ENCODE measurements around the gene TENM4. TPM values are rescaled to one million over a fixed set of nuclear protein-coding genes. Genes with fewer than 3 reads are reported as not detected.

TENM4 gene
- total and polyA plus RNA-seq, 2 of the 13 experiments (the other 11 are each of a cell fraction or from before 2014, with no cell fraction given), result not detected

DNA sequence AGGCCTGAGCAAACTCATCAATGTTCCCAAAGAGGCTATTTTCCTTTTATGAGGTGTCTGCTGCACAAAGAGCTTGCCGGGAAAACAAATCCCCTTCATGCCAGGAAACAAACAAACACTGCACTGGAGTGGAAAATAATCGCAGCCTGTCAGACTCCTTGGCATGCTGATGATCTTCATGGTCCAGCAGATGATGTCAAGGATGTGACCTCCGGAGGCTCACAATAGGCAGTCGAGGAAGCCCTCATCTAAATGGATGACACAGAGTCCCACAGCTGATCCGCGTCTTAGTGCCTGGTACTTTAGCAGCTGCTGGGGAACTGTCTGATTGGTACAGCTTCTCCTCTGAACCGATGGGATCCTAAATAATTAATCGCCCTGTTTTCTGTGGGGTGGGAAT lies 187.6 kb downstream of the TENM4 start:
- no peak for FAIRE-seq
- CTCF ChIA-PET (ENCODE audit: low intra/inter-chr PET ratio, low total read pairs), result no interaction called here
- intact Hi-C loops (cut with micrococcal nuclease; ENCODE audit: unreplicated experiment), result no loop called here
- no peak for TF ChIP-seq CEBPZ (IDR thresholded peaks at IDR 0.05; ENCODE audit: low read length)
- no peak for TF ChIP-seq ZMYM2 (CRISPR knock-in tag; IDR thresholded peaks at IDR 0.05)
- TF ChIP-seq SKI (IDR thresholded peaks at IDR 0.05; ENCODE audit: partially characterized antibody), result no peak
- TF ChIP-seq, protein P1, sequence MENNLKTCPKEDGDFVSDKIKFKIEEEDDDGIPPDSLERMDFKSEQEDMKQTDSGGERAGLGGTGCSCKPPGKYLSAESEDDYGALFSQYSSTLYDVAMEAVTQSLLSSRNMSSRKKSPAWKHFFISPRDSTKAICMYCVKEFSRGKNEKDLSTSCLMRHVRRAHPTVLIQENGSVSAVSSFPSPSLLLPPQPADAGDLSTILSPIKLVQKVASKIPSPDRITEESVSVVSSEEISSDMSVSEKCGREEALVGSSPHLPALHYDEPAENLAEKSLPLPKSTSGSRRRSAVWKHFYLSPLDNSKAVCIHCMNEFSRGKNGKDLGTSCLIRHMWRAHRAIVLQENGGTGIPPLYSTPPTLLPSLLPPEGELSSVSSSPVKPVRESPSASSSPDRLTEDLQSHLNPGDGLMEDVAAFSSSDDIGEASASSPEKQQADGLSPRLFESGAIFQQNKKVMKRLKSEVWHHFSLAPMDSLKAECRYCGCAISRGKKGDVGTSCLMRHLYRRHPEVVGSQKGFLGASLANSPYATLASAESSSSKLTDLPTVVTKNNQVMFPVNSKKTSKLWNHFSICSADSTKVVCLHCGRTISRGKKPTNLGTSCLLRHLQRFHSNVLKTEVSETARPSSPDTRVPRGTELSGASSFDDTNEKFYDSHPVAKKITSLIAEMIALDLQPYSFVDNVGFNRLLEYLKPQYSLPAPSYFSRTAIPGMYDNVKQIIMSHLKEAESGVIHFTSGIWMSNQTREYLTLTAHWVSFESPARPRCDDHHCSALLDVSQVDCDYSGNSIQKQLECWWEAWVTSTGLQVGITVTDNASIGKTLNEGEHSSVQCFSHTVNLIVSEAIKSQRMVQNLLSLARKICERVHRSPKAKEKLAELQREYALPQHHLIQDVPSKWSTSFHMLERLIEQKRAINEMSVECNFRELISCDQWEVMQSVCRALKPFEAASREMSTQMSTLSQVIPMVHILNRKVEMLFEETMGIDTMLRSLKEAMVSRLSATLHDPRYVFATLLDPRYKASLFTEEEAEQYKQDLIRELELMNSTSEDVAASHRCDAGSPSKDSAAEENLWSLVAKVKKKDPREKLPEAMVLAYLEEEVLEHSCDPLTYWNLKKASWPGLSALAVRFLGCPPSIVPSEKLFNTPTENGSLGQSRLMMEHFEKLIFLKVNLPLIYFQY (CRISPR knock-in tag; IDR thresholded peaks at IDR 0.05; ENCODE audit: borderline replicate concordance), result no peak
- TF ChIP-seq SIN3A (IDR thresholded peaks at IDR 0.05; ENCODE audit: borderline replicate concordance, low read depth, low read length), result no peak
- no peak for TF ChIP-seq SOX13 (IDR thresholded peaks at IDR 0.05)
- no peak for TF ChIP-seq SOX13 (CRISPR knock-in tag; conservative IDR thresholded peaks at IDR 0.05 in 1 of 2, IDR thresholded peaks at IDR 0.05 in 1 of 2)
- TF ChIP-seq RFX1 (IDR thresholded peaks at IDR 0.05), result no peak
- no peak for TF ChIP-seq ZBTB3 (CRISPR knock-in tag; IDR thresholded peaks at IDR 0.05; ENCODE audit: borderline replicate concordance, low read depth)
- no peak for TF ChIP-seq ZNF160 (CRISPR knock-in tag; IDR thresholded peaks at IDR 0.05)
- TF ChIP-seq, protein P2, sequence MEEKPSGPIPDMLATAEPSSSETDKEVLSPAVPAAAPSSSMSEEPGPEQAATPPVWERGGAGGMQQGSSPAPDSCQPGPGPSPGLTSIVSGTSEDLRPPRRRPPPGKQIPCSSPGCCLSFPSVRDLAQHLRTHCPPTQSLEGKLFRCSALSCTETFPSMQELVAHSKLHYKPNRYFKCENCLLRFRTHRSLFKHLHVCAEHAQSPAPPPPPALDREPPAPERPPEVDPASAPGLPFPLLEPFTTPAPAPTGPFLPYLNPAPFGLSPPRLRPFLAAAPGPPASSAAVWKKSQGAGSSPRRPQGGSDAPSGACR (CRISPR knock-in tag; IDR thresholded peaks at IDR 0.05), result no peak
- no peak for TF ChIP-seq ZNF3 (CRISPR knock-in tag; IDR thresholded peaks at IDR 0.05)
- no peak for TF ChIP-seq CEBPB (IDR thresholded peaks at IDR 0.05; ENCODE audit: borderline replicate concordance, low read depth, low read length)
- TF ChIP-seq, protein P3, sequence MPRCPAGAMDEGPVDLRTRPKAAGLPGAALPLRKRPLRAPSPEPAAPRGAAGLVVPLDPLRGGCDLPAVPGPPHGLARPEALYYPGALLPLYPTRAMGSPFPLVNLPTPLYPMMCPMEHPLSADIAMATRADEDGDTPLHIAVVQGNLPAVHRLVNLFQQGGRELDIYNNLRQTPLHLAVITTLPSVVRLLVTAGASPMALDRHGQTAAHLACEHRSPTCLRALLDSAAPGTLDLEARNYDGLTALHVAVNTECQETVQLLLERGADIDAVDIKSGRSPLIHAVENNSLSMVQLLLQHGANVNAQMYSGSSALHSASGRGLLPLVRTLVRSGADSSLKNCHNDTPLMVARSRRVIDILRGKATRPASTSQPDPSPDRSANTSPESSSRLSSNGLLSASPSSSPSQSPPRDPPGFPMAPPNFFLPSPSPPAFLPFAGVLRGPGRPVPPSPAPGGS (CRISPR knock-in tag; IDR thresholded peaks at IDR 0.05), result no peak
- TF ChIP-seq ZNF747 (CRISPR knock-in tag; IDR thresholded peaks at IDR 0.05; ENCODE audit: borderline replicate concordance), result no peak
- TF ChIP-seq MXD1 (CRISPR knock-in tag; IDR thresholded peaks at IDR 0.05), result no peak

More for the DNA sequence above, 187.6 kb downstream of the TENM4 start:
- no peak overlapping the region for H3K4me2 ChIP-seq (ENCODE audit: low read depth, low read length)
- DNase-seq (ENCODE audit: low spot score) (no peak), ATAC-seq (no peak)
- in situ Hi-C loops (cut with HindIII; ENCODE audit: extremely low pct_ligation_motif_present, low pct_unique_long_range_greater_than_20kb), result no loop called here
- BruUV-seq (replicated peaks), result no TSS peak
- POLR2A ChIA-PET, result no interaction called here
- H3K27ac ChIP-seq (ENCODE audit: extremely low read length, insufficient read depth, low read length), result no peak overlapping the region
- H3K79me2 ChIP-seq (ENCODE audit: insufficient read depth, low read length), result no peaks in the 10 kb centered on the region
- 38% methylated on average over 2 of the region's 8 CpGs for WGBS (ENCODE audit: low lambda C conversion rate)
- no peak overlapping the region for H2AFZ ChIP-seq (ENCODE audit: low read length)
- no peaks in the 10 kb centered on the region for H4K20me1 ChIP-seq (ENCODE audit: insufficient read depth, low read length)
- no peaks in the 10 kb centered on the region for H3K4me1 ChIP-seq (ENCODE audit: insufficient read depth, low read length)
- H3K4me3 ChIP-seq (replicated peaks in 1 of 3; ENCODE audit: insufficient read depth in 1 of 3, low read depth in 2 of 3, low read length in 3 of 3), result no peak overlapping the region
- H3K27me3 ChIP-seq (ENCODE audit: control insufficient read depth in 1 of 2, insufficient read depth in 2 of 2, low read length in 2 of 2), result no peaks in the 10 kb centered on the region; a peak in 1 of 5 replicates
- no peaks in the 10 kb centered on the region for H3K9me3 ChIP-seq (ENCODE audit: low read length)
- no peak overlapping the region for H3K9ac ChIP-seq (ENCODE audit: insufficient read depth, low read depth, low read length)
- H3K36me3 ChIP-seq (replicated peaks in 1 of 2; ENCODE audit: control insufficient read depth in 1 of 2, insufficient read depth in 2 of 2, low read length in 2 of 2), result no peaks in the 10 kb centered on the region

All from HepG2 (cell line).